GM21390 (cell line): Measurements from ENCODE around the gene CDCA4.

Source experiments
- ATAC-seq: cut with Tn5 transposase; IDR thresholded peaks from one replicate; pipeline ENCODE4 v1.9.1; 2021; ENCODE audit not compliant: unreplicated experiment

The CDCA4 gene

GRCh38 chr14:104991896-104992230 lies 29.0 kb downstream of the CDCA4 start:
- ATAC-seq: no peak

GRCh38 chr14:104989951-104990303 lies 31.0 kb downstream of the CDCA4 start:
- no peak for ATAC-seq

- no peak for ATAC-seq
Observed at GRCh38 chr14:104989236-104989950, 31.5 kb downstream of the CDCA4 start.

- ATAC-seq: no peak
Observed at GRCh38 chr14:104986487-104987164, 34.3 kb downstream of the CDCA4 start.

- peak; percentile 93 for ATAC-seq
Observed at GRCh38 chr14:104985675-104986486, 35.0 kb downstream of the CDCA4 start, which contains the start of gene CLBA1. CLBA1 (plus strand) TSS chr14:104985788; CDS start chr14:104986432, 644 bp downstream.

- ATAC-seq: no peak
Observed at GRCh38 chr14:104984056-104984894, 36.6 kb downstream of the CDCA4 start.

GRCh38 chr14:104983231-104983721 lies 37.6 kb downstream of the CDCA4 start:
- no peak for ATAC-seq

- ATAC-seq: no peak
Observed at GRCh38 chr14:104982548-104983230, 38.2 kb downstream of the CDCA4 start.

GRCh38 chr14:104981699-104982541 lies 39.0 kb downstream of the CDCA4 start:
- no peak for ATAC-seq

GRCh38 chr14:104980611-104981531 lies 40.0 kb downstream of the CDCA4 start:
- ATAC-seq: no peak

GRCh38 chr14:104979758-104980610 lies 40.9 kb downstream of the CDCA4 start:
- ATAC-seq: no peak

GRCh38 chr14:104978746-104979691 lies 41.9 kb downstream of the CDCA4 start:
- no peak for ATAC-seq

- ATAC-seq: no peak
Observed at GRCh38 chr14:104977681-104978653, 42.9 kb downstream of the CDCA4 start, which contains the start of gene AHNAK2. AHNAK2 (minus strand) TSS chr14:104978374; CDS start chr14:104978237, 137 bp downstream.

- no peak for ATAC-seq
Observed at GRCh38 chr14:104977008-104977680, 43.7 kb downstream of the CDCA4 start.
